Neutrophil (primary cell): Measurements from ENCODE around the gene HIPK2.

ENCODE experiments used
- H3K27ac ChIP-seq: fragments of 200-600 bp; sonication (generic); 2 replicates; pipeline ENCODE4 v1.5.1; 2016; ENCODE audit warnings: mild to moderate bottlenecking, moderate library complexity
- H3K27me3 ChIP-seq: fragments of 200-600 bp; sonication (generic); 2 replicates; pipeline ENCODE4 v1.6.0; 2016; ENCODE audit warnings: mild to moderate bottlenecking
- H3K36me3 ChIP-seq: fragments of 200-600 bp; sonication (generic); 2 replicates; pipeline ENCODE4 v1.5.1; 2017
- H3K4me1 ChIP-seq, 2 experiments: fragments of 200-600 bp in 1 of 2; sonication (generic) in 1 of 2; 1 replicate in 1 of 2; 2 replicates in 1 of 2; pipeline versions ENCODE4 v1.5.1 to v1.6.1; 2013 to 2016; ENCODE audit warnings: low read depth in 1 of 2, low read length in 1 of 2, mild to moderate bottlenecking in 1 of 2, moderate library complexity in 1 of 2; ENCODE audit not compliant: control insufficient read depth in 1 of 2, insufficient read depth in 1 of 2
- H3K4me3 ChIP-seq, 2 experiments: fragments of 200-600 bp in 1 of 2; sonication (generic) in 1 of 2; 1 replicate in 1 of 2; 2 replicates in 1 of 2; pipeline ENCODE4 v1.5.1; 2013 to 2016; ENCODE audit warnings: low read depth in 1 of 2, low read length in 1 of 2, mild to moderate bottlenecking in 1 of 2, moderate library complexity in 1 of 2
- H3K9me3 ChIP-seq: fragments of 200-600 bp; sonication (generic); 2 replicates; pipeline ENCODE4 v1.5.1; 2016
- TF ChIP-seq, protein P1 (sequence below): fragments of 200-600 bp; sonication (generic); IDR thresholded peaks from 2 replicates; pipeline ENCODE4 v1.5.1; 2016; ENCODE audit warnings: antibody characterized with exemption

Gene HIPK2

DNA sequence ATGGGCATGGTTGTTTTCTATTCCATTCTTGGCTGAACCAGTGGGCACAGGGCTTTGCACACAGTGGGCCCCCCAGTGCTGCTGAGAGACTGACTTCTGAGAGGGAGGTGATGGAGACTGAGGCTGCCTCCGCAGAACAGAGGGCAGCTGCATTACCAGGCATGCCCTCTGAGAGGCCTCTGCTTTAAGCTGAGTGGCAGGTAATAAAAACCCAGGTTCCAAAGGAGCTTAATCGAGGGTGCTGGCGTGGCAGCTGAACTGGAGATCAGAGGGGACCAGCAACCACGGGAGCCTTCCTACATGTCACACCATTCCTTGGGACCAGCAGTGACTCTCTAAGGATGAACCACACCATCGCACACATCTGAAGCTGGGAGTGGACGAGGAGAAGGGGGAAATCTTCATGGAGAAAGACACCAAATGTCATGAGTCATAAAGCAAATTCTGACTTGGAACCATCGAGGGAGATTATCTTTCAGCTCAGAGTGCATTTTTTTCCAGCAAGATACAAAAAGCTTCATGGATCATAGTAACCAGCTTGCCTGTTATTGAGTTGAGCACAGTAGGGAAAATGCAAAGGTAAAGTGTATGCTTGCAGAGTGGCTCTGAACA is 24.6 kb downstream of the HIPK2 start:
- no peaks in the 10 kb centered on the region for H3K27me3 ChIP-seq
- no peaks in the 10 kb centered on the region for H3K36me3 ChIP-seq
- TF ChIP-seq, protein P1, sequence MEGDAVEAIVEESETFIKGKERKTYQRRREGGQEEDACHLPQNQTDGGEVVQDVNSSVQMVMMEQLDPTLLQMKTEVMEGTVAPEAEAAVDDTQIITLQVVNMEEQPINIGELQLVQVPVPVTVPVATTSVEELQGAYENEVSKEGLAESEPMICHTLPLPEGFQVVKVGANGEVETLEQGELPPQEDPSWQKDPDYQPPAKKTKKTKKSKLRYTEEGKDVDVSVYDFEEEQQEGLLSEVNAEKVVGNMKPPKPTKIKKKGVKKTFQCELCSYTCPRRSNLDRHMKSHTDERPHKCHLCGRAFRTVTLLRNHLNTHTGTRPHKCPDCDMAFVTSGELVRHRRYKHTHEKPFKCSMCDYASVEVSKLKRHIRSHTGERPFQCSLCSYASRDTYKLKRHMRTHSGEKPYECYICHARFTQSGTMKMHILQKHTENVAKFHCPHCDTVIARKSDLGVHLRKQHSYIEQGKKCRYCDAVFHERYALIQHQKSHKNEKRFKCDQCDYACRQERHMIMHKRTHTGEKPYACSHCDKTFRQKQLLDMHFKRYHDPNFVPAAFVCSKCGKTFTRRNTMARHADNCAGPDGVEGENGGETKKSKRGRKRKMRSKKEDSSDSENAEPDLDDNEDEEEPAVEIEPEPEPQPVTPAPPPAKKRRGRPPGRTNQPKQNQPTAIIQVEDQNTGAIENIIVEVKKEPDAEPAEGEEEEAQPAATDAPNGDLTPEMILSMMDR: no peak
- H3K4me1 ChIP-seq: peaks cover 27 to 52% of the 10 kb centered on the region in 2 experiments
- H3K27ac ChIP-seq: no peak overlapping the region
- H3K4me3 ChIP-seq: no peak overlapping the region
- no peaks in the 10 kb centered on the region for H3K9me3 ChIP-seq

GRCh38 chr7:139752604-139753003 is 25.2 kb downstream of the HIPK2 start:
- H3K27me3 ChIP-seq: no peaks in the 10 kb centered on the region
- H3K9me3 ChIP-seq: no peaks in the 10 kb centered on the region
- H3K27ac ChIP-seq: no peak overlapping the region
- TF ChIP-seq, protein P1: no peak
- no peak overlapping the region for H3K4me3 ChIP-seq
- peaks cover 33 to 58% of the 10 kb centered on the region in 2 experiments for H3K4me1 ChIP-seq
- no peaks in the 10 kb centered on the region for H3K36me3 ChIP-seq

- no peaks in the 10 kb centered on the region for H3K36me3 ChIP-seq
- TF ChIP-seq, protein P1: no peak
- H3K4me3 ChIP-seq: no peak overlapping the region
- no peaks in the 10 kb centered on the region for H3K9me3 ChIP-seq
- H3K27ac ChIP-seq: no peak overlapping the region
- H3K4me1 ChIP-seq: peaks cover 30 to 62% of the 10 kb centered on the region in 2 experiments
- H3K27me3 ChIP-seq: no peaks in the 10 kb centered on the region
Measured at GRCh38 chr7:139752148-139752547, 25.6 kb downstream of the HIPK2 start.

DNA sequence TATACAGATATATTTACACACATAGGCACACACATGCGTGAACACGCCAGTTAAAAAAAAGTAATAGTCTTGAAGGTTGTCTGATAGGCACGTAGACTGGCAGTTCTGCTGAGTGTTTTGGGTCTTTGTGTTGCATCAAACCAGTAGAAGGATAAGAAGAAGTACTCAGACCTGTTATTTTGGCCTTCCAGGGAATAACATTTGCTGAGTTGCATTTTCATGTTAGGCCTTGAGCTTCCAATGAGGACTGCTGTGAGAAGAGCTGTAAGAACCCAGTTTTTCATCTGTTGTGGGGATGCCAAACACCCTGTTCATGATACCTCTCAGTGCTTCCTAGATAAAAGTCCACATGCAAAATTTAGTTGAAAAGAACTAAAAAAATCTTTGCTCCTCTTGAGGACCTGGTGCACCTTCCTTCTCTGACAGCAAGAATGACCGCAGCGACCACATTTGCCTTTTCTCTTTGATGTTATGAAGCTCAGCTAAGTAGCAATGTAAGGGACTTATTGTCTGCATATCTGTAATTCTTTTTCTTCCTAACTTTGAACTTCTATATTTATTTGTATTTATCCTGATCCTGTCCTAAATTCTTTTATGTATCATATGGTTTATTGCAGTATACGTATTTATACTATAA is 27.2 kb downstream of the HIPK2 start:
- H3K36me3 ChIP-seq: no peaks in the 10 kb centered on the region
- H3K27me3 ChIP-seq: no peaks in the 10 kb centered on the region
- H3K9me3 ChIP-seq: no peaks in the 10 kb centered on the region
- no peak overlapping the region for H3K4me3 ChIP-seq
- no peak overlapping the region for H3K27ac ChIP-seq
- TF ChIP-seq, protein P1: no peak
- H3K4me1 ChIP-seq: peaks cover 40 to 72% of the 10 kb centered on the region in 2 experiments

DNA sequence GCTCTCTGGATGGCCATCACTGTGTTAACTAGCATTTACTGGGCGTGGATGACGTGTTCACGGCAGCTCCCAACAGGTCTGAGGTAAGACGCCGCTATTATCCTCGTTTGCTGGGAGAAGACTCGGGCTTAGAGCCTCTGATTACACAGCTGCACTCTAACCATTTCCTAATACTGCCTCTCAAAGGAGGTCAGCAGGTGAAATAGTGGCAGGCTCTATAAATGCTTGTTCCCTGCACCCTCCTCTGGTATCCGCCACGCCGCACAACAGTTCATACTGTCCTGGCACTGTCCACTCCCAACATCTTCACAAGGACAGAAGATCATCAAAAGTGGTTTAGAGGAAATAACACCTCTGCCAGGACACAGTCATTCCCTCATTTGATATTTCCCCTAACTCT is 28.3 kb downstream of the HIPK2 start:
- Histone ChIP-seq H3K36me3 (no peaks in the 10 kb centered on the region), H3K27me3 (no peaks in the 10 kb centered on the region), H3K27ac (peak overlapping the region; percentile 59), H3K4me3 (no peak overlapping the region), H3K4me1 (peaks cover 46 to 78% of the 10 kb centered on the region in 2 experiments), H3K9me3 (no peaks in the 10 kb centered on the region)
- TF ChIP-seq, protein P1: no peak
